Natural killer cell (primary cell): ENCODE results near the gene REC114. TPM values are rescaled to one million over a fixed set of nuclear protein-coding genes. Genes with fewer than 3 reads are reported as not detected.

ENCODE experiments used
- ATAC-seq, 3 donors: fragments of 150-1000 bp in 2 of 3; fragments of 200-7000 bp in 1 of 3; cut with Tn5 transposase; 1 replicate in 1 of 3; 2 replicates in 2 of 3; pipeline ENCODE4 v1.10.0; 2021; ENCODE audit warnings: mild to moderate bottlenecking in 2 of 3, moderate library complexity in 2 of 3
- DNase-seq, 2 donors: peaks; one replicate each; pipeline versions ENCODE4 v3.0.0 to v3.0.0-alpha.2; 2013 to 2021; ENCODE audit warnings: mixed read lengths in 1 of 2
- H3K27ac ChIP-seq: one replicate; pipeline ENCODE4 v1.5.1; 2013; ENCODE audit warnings: mild to moderate bottlenecking, low read length
- H3K27me3 ChIP-seq: one replicate; pipeline ENCODE4 v1.6.1; 2013; ENCODE audit warnings: low read length; ENCODE audit not compliant: control insufficient read depth, insufficient read depth
- H3K36me3 ChIP-seq: one replicate; pipeline ENCODE4 v1.6.1; 2013; ENCODE audit warnings: low read length; ENCODE audit not compliant: control insufficient read depth, insufficient read depth
- H3K4me1 ChIP-seq: one replicate; pipeline ENCODE4 v1.6.1; 2013; ENCODE audit warnings: low read length; ENCODE audit not compliant: control insufficient read depth, insufficient read depth
- H3K4me3 ChIP-seq: one replicate; pipeline ENCODE4 v1.5.1; 2013; ENCODE audit warnings: low read length
- H3K9me3 ChIP-seq: one replicate; pipeline ENCODE4 v1.6.1; 2013; ENCODE audit warnings: low read length; ENCODE audit not compliant: control insufficient read depth, insufficient read depth
- H3K27ac Mint-ChIP-seq, 2 donors: one replicate each; pipeline ENCODE4 v1.8.0; 2022; ENCODE audit warnings: mild to moderate bottlenecking in 2 of 2, mixed read lengths in 2 of 2, moderate library complexity in 1 of 2
- H3K27me3 Mint-ChIP-seq, 2 donors: one replicate each; pipeline ENCODE4 v1.8.0; 2022; ENCODE audit warnings: low read depth in 2 of 2, mixed read lengths in 2 of 2
- H3K36me3 Mint-ChIP-seq: one replicate; pipeline ENCODE4 v1.8.0; 2022; ENCODE audit warnings: mixed read lengths
- H3K4me1 Mint-ChIP-seq, 2 donors: one replicate each; pipeline ENCODE4 v1.8.0; 2022; ENCODE audit warnings: mixed read lengths in 2 of 2
- H3K4me3 Mint-ChIP-seq: one replicate; pipeline ENCODE4 v1.8.0; 2022; ENCODE audit warnings: mild to moderate bottlenecking, moderate library complexity, mixed read lengths
- H3K9me3 Mint-ChIP-seq, 2 donors: one replicate each; pipeline ENCODE4 v1.8.0; 2022; ENCODE audit warnings: mixed read lengths in 2 of 2
- CTCF ChIP-seq: fragments of 200-600 bp; IDR thresholded peaks from one replicate; pipeline ENCODE4 v1.8.0; 2022; ENCODE audit warnings: antibody characterized with exemption
- WGBS: methylation state at CpG from one replicate; pipeline ENCODE4 v1.1.7; 2013; ENCODE audit warnings: missing lambda C conversion rate; ENCODE audit not compliant: insufficient coverage; 5-methylcytosine and 5-hydroxymethylcytosine counted together
- intact Hi-C: fragments of 100-400 bp; cut with micrococcal nuclease; formaldehyde crosslinking; loops from one replicate; pipeline ENCODE4 v1.14.2; 2022
- total RNA-seq, 4 donors: library from RNA; stranded (reverse); fragments of 120-200 nt in 1 of 4; gene quantifications; one replicate each; pipeline versions ENCODE4 v1.2.3 to v1.2.4, GENCODE V29; 2013 to 2022

REC114 gene
- total RNA-seq, 3 donors from 2014 or later (not counting 1 experiment from before 2014, with no cell fraction given) = not detected

DNA sequence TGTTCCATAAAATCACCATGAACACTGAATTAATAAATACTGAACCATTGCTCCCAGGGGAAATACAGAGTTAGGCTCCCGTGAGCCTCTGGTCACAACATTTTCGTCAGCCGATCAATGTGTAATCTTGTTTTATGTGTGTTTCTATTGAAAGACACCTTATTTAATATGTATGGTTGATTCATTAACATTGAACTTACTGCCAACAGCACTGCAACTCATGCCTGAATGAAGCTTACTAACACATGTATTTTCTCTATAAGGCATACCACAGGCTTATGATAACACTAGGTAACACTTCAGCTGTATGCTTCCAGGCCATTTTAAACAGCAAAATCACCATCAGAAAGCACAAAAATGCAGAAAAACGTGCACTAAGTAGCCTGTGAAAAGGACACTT is 9.1 kb upstream of the REC114 start:
- no peak overlapping the region for H3K27ac ChIP-seq
- no peak overlapping the region for H3K4me3 ChIP-seq
- Mint-ChIP-seq H3K27me3 (peaks cover 17 to 67% of the 10 kb centered on the region in 2 donors), H3K27ac (no peak overlapping the region), H3K36me3 (no peaks in the 10 kb centered on the region), H3K4me3 (no peak overlapping the region), H3K9me3 (no peaks in the 10 kb centered on the region), H3K4me1 (no peaks in the 10 kb centered on the region)
- TF ChIP-seq CTCF = no peak
- DNase-seq = no peak
- ATAC-seq = no peak
- no peaks in the 10 kb centered on the region for H3K9me3 ChIP-seq
- no peaks in the 10 kb centered on the region for H3K27me3 ChIP-seq
- intact Hi-C loops = no loop called here
- H3K4me1 ChIP-seq = no peaks in the 10 kb centered on the region
- 43% methylated on average over 1 of the region's 4 CpGs for WGBS
- no peaks in the 10 kb centered on the region for H3K36me3 ChIP-seq

GRCh38 chr15:73436613-73437012 is 6.4 kb upstream of the REC114 start:
- ATAC-seq (no peak), DNase-seq (no peak)
- H3K4me3 ChIP-seq = no peak overlapping the region
- no peaks in the 10 kb centered on the region for H3K27me3 ChIP-seq
- intact Hi-C loops = no loop called here
- no peak for TF ChIP-seq CTCF
- no peaks in the 10 kb centered on the region for H3K4me1 ChIP-seq
- no peak overlapping the region for H3K27ac ChIP-seq
- H3K27me3 Mint-ChIP-seq = peaks cover 17 to 47% of the 10 kb centered on the region in 2 donors
- no peak overlapping the region for H3K27ac Mint-ChIP-seq
- no peaks in the 10 kb centered on the region for H3K9me3 Mint-ChIP-seq
- H3K4me3 Mint-ChIP-seq = no peak overlapping the region
- H3K4me1 Mint-ChIP-seq = no peaks in the 10 kb centered on the region
- 80% methylated on average over 1 of the region's 2 CpGs for WGBS
- no peaks in the 10 kb centered on the region for H3K36me3 Mint-ChIP-seq
- H3K9me3 ChIP-seq = no peaks in the 10 kb centered on the region
- no peaks in the 10 kb centered on the region for H3K36me3 ChIP-seq

DNA sequence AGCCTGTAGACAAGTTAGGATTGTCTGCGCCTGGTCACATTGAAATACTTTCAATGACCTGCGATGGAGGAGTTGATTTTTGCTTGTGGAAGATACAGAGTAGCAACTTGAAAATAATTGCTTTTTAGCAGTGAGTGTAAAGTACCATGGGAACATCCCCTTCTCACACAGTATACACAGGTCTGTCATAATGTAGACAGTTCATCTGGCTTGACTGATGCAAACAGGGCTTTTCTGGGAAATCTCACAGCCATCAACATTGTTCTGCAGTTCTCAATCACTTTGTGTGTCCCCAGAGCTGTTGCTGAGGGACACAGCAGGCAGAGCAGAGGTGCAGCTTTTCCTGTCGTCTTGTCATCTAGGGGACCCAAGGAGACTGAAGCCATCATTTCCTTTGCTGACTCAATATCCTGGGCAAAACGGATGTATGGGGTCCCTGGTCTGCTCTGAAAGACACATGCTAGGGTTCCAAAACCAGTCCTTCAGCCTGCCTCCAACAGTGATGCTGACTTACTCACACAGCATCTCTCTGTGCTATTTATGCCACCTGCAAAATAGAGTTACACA is 5.3 kb upstream of the REC114 start:
- H3K4me3 ChIP-seq = no peak overlapping the region
- DNase-seq (no peak), ATAC-seq (no peak)
- peaks cover 14 to 39% of the 10 kb centered on the region in 2 donors for H3K27me3 Mint-ChIP-seq
- TF ChIP-seq CTCF = no peak
- no peak overlapping the region for H3K27ac Mint-ChIP-seq
- no peaks in the 10 kb centered on the region for H3K27me3 ChIP-seq
- no peaks in the 10 kb centered on the region for H3K4me1 ChIP-seq
- 47% methylated on average over 4 of the region's 4 CpGs for WGBS
- no peaks in the 10 kb centered on the region for H3K36me3 Mint-ChIP-seq
- no peaks in the 10 kb centered on the region for H3K9me3 Mint-ChIP-seq
- no peaks in the 10 kb centered on the region for H3K36me3 ChIP-seq
- H3K4me3 Mint-ChIP-seq = no peak overlapping the region
- intact Hi-C loops = no loop called here
- no peaks in the 10 kb centered on the region for H3K9me3 ChIP-seq
- no peaks in the 10 kb centered on the region for H3K4me1 Mint-ChIP-seq
- H3K27ac ChIP-seq = no peak overlapping the region

DNA sequence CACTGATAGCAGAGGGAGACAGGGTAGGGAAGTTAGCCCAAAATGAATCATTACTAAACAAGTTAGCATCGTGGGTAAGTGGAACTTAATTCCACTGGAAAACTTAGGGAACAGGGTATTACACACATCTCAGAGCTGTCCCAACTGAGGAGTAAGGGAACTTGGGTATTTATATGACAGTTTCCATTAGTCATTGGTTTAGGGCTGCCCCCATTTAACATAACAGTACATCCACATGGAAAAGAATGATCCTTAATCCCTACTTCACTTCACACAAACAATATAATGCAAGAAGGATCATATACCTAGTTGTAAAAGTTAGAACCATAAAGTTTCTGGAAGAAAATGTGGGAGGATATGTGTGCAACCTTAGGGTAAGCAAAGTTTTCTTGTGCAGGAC is 4.3 kb upstream of the REC114 start:
- Mint-ChIP-seq H3K9me3 (no peaks in the 10 kb centered on the region), H3K27me3 (peaks cover 10 to 29% of the 10 kb centered on the region in 2 donors), H3K4me3 (no peak overlapping the region), H3K27ac (no peak overlapping the region), H3K36me3 (no peaks in the 10 kb centered on the region), H3K4me1 (no peaks in the 10 kb centered on the region)
- H3K36me3 ChIP-seq = no peaks in the 10 kb centered on the region
- H3K4me3 ChIP-seq = no peak overlapping the region
- intact Hi-C loops = no loop called here
- no peaks in the 10 kb centered on the region for H3K9me3 ChIP-seq
- DNase-seq (no peak), ATAC-seq (no peak)
- H3K27me3 ChIP-seq = no peaks in the 10 kb centered on the region
- WGBS = 55% methylated on average over 1 of the region's 1 CpG
- no peaks in the 10 kb centered on the region for H3K4me1 ChIP-seq
- no peak overlapping the region for H3K27ac ChIP-seq
- no peak for TF ChIP-seq CTCF
